OCI-M2 (cell line): ENCODE measurements around the gene IRGQ.

Experiments used
- DNase-seq: peaks from one replicate; lab custom pipeline; 2025; ENCODE audit not compliant: unreplicated experiment; lab: John Stamatoyannopoulos, UW

Gene IRGQ

GRCh38 chr19:43546581-43546980 lies 49.4 kb downstream of the IRGQ start:
- no peak for DNase-seq

GRCh38 chr19:43545981-43546380 lies 50.0 kb downstream of the IRGQ start:
- no peak for DNase-seq

- no peak for DNase-seq
These were observed 50.7 kb downstream of the IRGQ start for GRCh38 chr19:43545276-43545675.

GRCh38 chr19:43544077-43544476 lies 51.9 kb downstream of the IRGQ start:
- DNase-seq: no peak

- DNase-seq: no peak
These were observed 53.8 kb downstream of the IRGQ start for GRCh38 chr19:43541920-43542650.

- no peak for DNase-seq
These were observed 55.6 kb downstream of the IRGQ start for GRCh38 chr19:43540381-43540780.

- no peak for DNase-seq
These were observed 57.0 kb downstream of the IRGQ start for GRCh38 chr19:43538922-43539321.

GRCh38 chr19:43534816-43535761 lies 60.8 kb downstream of the IRGQ start:
- no peak for DNase-seq
